Forelimb muscle (tissue), 1 donor: ENCODE measurements around the gene SNAPC1. TPM values are rescaled to one million over a fixed set of nuclear protein-coding genes. Genes with fewer than 3 reads are reported as not detected.
"Not testable (repeated sequence)": the region's sequence is repeated elsewhere in the genome, so short reads cannot be mapped to it uniquely, and the experiment has no call there.

Experiments
- DNase-seq: peaks from one replicate; pipeline ENCODE4 v3.0.0-alpha.2; 2013; ENCODE audit warnings: low read depth
- polyA plus RNA-seq: library from polyadenylated mRNA; unstranded; fragments of 120-200 nt; gene quantifications from one replicate; pipeline ENCODE4 v1.2.1, GENCODE V29; 2013; ENCODE audit not compliant: insufficient read length

The SNAPC1 gene
- polyA plus RNA-seq, 1 donor, result 4.6 TPM

GRCh38 chr14:61749867-61750266, 12.4 kb upstream of the SNAPC1 start:
- no peak for DNase-seq

- no peak for DNase-seq
Observed at GRCh38 chr14:61750708-61751474, 11.3 kb upstream of the SNAPC1 start.

GRCh38 chr14:61751475-61751989, 10.7 kb upstream of the SNAPC1 start:
- no peak for DNase-seq

GRCh38 chr14:61752626-61753025, 9.6 kb upstream of the SNAPC1 start:
- DNase-seq, result no peak

- no peak for DNase-seq
Observed at GRCh38 chr14:61753631-61754030, 8.6 kb upstream of the SNAPC1 start.

GRCh38 chr14:61754627-61755381, 7.4 kb upstream of the SNAPC1 start:
- no peak for DNase-seq

DNA sequence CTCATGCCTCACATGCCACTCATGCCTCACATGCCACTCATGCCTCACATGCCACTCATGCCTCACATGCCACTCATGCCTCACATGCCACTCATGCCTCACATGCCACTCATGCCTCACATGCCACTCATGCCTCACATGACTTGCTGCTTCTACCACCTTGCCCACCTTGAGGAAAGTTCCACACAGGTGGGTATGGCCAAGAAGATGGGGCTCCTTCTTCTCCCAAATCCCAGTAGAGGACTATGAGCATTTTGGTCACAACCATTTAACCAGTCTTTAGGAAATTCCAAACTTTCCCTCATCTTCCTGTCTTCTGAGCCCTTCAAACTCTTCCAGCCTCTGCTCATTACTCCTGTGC, 6.9 kb upstream of the SNAPC1 start:
- DNase-seq, result not testable (repeated sequence)

GRCh38 chr14:61756135-61756534, 6.1 kb upstream of the SNAPC1 start:
- no peak for DNase-seq

DNA sequence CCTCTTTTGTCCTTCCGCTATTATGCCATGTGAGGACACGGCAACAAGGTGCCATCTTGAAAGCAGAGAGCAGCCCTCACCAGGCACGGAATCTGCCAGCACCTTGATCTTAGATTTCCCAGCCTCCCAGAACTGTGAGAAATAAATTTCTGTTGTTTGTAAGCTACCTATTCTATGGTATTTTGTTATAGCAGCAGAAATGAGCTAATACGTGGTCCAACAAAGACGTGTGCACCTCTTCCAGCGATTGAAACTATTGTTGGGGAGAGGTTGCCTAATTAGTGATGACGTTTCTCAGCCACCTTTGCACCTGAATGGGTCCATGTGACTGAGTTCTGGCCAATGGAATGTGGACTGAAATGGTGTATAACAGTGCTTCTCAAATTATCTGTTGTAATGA, 2.3 kb upstream of the SNAPC1 start:
- no peak for DNase-seq

- no peak for DNase-seq
Observed at GRCh38 chr14:61761557-61761956, 663 bp upstream of the SNAPC1 start.

DNA sequence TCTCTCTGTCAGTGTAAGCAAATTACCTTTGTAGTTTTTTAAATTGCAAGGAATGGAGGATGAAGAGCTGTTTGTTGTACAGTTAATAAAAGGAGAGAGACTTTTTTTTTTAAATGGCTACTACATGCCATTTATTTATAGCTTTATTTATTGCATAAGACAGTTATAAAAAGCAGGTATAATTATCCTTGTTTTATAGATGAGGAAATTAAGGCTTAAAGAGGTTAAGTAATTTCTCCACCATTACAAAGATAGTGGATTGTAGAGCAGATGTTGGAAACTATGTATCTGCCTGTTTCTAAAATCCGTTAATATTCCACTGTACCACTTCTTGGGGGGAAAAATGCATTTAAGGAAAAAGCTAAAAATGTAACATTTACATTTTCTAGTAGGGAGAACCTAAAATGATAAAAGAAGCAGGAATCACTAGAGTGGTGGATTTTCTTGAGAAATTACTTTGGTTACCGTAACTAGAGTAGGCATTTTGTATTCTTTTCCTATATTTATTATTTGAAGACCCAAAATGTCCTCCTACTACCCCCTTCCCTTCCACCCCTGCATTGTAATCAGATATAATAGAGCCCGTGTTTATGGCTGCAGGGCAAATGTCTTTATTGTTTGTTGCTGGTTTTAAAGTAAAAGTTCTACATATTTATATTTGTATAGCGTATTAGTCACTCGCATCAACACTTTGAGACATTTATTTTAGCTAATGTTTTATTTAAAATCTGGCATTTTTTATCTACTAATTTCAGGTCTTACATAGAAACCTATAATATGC, 2.3 kb downstream of the SNAPC1 start:
- no peak for DNase-seq

DNA sequence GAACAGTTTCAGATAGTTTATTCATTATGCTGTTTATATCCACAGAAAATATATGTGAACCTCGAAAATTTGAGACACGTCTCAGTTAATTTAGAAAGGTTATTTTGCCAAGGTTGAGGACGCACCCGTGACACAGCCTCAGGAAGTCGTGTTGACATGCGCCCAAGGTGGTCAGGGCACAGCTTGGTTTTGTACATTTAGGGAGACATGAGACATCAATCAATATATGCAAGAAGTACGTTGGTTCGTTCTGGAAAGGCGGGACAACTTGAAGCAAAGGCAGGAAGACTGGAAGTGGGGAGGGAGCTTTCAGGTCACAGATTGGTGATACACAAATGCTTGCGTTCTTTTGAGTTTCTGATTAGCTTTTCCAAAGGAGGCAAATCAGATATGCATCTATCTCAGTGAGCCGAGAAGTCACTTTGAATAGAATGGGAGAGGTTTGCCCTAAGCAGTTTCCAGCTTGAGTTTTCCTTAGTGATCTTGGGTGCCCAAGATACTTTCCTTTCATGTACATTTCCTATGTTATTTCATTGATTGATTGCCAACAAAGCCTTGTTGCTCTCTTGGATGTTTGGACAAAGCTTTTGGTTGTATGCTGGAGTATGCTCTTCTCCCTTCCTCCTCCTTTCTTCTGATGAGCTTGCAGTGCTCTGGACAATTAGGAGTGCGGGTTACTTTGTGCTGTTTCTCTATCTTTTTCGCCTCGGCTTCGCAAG, 3.2 kb downstream of the SNAPC1 start:
- no peak for DNase-seq

GRCh38 chr14:61766151-61766550, 3.9 kb downstream of the SNAPC1 start:
- DNase-seq, result no peak

GRCh38 chr14:61768240-61768639, 6.0 kb downstream of the SNAPC1 start:
- no peak for DNase-seq

DNA sequence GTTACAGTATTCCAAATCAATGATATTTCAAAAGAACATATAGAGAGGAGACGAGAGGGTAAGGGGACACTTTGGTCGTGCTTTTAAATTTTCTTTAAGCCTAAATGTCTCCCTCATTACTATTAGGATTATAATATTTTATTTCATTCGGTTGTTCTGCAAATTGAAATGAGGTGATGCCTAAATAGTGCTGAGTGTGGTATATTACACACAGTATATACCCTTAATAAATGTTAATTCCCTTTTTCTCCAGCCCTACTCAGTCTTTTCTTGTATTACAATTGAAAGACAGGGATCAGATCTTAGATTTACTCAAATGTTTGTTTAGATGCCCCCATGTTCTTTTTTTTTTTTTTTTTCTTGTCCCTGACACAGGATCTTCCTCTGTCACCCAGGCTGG, 7.7 kb downstream of the SNAPC1 start:
- no peak for DNase-seq

GRCh38 chr14:61774861-61775260, 12.6 kb downstream of the SNAPC1 start:
- no peak for DNase-seq

- DNase-seq, result no peak
Observed at GRCh38 chr14:61780125-61780524, 17.9 kb downstream of the SNAPC1 start.

- no peak for DNase-seq
Observed at GRCh38 chr14:61797309-61797708, 35.1 kb downstream of the SNAPC1 start.

GRCh38 chr14:61802010-61802568, 39.9 kb downstream of the SNAPC1 start:
- no peak for DNase-seq

GRCh38 chr14:61803755-61804154, 41.5 kb downstream of the SNAPC1 start:
- DNase-seq, result no peak

DNA sequence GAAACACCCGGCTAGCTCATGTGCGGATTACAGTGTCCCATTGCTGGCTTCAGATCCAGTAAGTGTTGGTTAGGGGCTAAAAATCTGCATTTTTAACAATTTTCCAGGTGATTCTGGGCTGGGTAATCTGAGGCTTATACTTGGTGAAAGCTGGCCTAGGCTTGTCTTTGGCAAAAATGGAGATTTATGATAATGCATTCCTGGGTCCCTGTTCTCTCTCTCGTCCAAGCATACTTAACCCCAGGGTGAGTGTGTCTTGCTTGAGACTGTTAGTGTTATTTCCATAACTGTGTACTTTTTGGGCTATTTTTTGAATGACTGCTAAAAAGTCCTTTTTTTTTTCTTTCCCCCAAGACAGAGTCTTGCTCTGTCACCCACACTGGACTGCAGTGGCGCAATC, 43.2 kb downstream of the SNAPC1 start:
- DNase-seq, result no peak
